ENCODE results near the gene CDK14. TPM values are rescaled to one million over a fixed set of nuclear protein-coding genes. Genes with fewer than 3 reads are reported as not detected.

Gene CDK14
- total RNA-seq, 1 experiment from 2014 or later = 9.3 TPM

- DNase-seq (ENCODE audit: low read depth) = peak; percentile 37
These were observed 492.0 kb downstream of the CDK14 start for GRCh38 chr7:91088156-91088555.

DNA sequence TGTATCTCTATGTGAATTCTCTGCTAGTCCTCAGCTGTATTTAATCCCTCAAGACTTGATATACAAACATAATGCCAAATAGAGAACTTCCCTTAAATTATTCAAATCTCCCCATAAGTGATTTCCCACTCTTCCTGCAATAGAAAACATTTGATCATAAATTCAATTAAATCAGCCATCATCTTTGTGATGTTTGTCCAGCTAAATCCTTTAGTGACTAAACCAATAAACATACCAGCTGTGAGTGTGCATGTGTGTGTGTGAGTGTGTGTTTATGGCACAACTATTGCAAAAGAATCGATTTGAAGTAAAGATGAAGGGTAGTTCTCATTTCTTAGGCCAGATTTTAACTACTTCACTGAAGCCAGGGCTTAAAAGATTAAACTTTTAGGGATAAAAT is 492.6 kb downstream of the CDK14 start:
- no peak for DNase-seq (ENCODE audit: low read depth)

DNA sequence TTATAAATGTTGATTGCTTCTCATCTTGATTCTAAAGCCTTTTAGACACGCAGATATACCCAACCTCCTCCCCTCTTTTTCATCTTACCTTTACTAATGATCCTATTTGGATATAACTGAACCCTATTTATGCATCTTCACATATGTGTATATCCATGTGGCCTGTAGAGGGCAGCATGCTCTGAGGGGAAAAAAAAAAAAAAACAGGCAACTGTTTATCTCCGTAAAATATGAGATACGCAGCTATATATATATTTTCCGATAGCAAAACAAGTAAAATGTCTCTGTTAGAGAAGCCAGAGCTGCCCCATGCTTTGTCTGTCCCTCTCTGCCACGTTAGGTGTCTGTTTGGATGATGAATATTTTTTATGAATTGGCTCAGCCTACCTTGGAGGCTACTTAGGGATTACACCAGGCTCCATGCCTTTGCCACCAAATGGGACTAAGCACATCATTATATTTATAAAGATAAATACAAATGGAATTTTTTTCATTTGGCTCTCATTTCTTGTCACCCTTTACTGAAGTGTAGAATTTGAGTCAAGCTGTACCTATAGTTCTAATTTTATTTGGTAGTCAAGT is 493.4 kb downstream of the CDK14 start:
- DNase-seq (ENCODE audit: low read depth) = peak; percentile 49

- no peak for DNase-seq (ENCODE audit: low read depth)
These were observed 494.6 kb downstream of the CDK14 start for GRCh38 chr7:91090684-91091083.

DNA sequence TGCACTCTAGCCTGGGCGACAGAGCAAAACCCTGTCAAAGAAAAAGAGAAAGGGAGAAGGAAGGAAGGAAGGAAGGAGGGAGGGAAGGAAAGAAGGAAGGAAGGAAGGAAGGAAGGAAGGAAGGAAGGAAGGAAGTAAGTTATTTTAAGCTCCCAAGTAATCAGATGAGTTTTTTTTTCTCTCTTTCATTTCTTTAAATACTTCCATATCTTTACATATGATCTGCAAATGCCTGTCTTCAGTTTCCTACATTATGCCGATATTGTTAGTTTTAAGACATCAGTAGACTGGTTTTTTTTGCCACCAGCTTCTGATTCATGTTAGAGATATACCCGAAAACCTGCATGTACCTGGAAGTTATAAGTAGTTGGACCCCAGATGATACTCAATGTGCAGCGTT is 495.5 kb downstream of the CDK14 start:
- DNase-seq (ENCODE audit: low read depth) = no peak

- no peak for DNase-seq (ENCODE audit: low read depth)
These were observed 497.1 kb downstream of the CDK14 start for GRCh38 chr7:91093181-91093580.

DNA sequence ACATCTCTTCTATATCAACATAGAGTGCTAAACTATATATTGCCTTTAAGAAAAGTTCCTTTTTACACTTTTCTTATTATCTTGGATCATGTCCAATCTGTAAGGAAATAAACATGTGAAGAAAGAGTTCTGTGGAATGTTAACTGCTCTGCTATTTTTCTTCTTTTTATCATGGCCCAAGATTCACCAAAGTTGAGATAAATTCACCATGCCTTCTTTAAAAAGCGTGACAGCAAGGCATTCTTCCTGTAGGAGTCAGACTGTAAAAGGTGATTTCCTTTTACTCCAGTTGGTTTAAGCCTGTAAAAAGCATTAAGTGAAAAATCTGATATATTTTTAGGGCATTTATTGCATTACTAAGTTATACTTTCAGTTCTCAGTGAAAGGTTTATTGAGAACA is 502.4 kb downstream of the CDK14 start:
- DNase-seq (ENCODE audit: low read depth) = peak; percentile 28

- no peak for DNase-seq (ENCODE audit: low read depth)
These were observed 507.2 kb downstream of the CDK14 start for GRCh38 chr7:91103363-91103762.

DNA sequence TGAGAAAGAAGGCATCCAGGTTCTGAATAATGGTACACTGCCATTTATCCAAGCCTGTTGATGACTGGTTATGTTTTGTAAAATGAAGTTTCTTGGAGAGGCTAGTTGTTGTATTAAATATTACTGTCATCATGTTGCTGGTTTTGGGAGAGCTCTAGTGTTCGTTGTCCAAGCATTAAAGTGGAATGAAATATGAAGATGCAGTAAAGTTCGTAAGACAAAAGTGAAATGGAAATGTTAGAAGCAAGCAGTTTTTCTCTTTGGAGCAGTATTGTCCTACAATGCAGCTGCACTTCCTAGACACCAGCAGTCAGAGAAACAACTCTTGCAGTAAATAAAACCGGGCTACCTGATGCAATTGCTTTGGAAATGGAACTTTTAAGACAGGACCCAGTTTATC is 511.3 kb downstream of the CDK14 start:
- no peak for DNase-seq (ENCODE audit: low read depth)

DNA sequence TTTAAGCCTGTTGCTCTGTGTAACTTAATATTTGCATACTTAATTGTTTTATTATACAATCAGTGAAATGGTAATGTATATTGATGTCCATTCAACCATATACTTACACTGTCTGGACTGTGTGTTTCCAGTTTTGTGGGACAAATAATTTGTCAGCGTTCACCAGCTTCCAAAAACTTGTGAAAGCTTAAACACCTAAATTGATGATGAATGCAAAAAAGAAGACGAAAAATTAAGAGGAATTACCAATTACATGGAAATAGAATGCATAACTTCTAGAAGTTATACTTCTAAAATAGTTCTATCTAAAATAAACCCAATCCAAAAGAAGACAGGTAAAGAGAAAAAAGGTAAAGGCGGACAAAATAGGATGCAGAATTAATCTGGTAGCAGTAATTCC is 513.1 kb downstream of the CDK14 start:
- no peak for DNase-seq (ENCODE audit: low read depth)

DNA sequence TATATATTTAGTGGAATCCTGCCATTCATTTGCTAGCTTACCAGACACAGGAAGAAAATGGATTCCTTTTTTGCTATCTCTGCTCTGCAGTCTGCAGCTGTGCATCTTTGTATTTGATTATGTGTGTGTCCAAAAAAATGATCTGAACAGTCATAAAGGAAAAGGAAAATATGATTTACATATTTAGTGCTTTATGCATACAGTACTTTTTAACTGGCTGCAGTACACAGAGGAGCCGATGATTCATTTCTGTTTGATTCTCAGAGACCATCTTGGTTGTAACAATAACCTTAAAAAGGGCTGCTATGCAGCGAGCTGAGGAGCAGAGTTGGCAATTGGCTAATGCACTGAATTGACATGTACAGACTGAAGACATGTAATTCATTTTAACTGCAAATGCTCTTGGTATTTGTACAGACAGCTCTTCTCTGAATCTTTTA is 516.8 kb downstream of the CDK14 start:
- no peak for DNase-seq (ENCODE audit: low read depth)

GRCh38 chr7:91114232-91114631 is 518.1 kb downstream of the CDK14 start:
- DNase-seq (ENCODE audit: low read depth) = no peak

DNA sequence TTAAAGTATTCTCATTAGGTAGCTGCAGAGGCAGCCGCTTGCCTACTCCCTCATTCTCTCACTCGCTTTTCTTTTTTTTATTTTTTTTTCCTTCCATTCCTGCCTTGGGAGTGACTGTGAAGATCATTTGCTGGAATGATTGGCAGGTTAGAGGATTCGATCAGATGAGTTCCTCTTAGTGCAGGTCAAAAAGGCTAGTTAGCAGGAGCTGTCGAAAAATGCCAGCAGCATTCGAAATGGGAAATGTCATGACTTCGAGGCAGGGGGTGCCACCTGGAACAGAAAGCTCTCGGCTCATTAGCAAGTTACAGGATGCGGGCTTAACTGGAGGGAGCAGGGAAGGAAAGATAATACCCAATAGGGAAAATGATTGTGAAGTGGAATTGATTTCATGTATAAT is 530.6 kb downstream of the CDK14 start:
- DNase-seq (ENCODE audit: low read depth) = no peak

DNA sequence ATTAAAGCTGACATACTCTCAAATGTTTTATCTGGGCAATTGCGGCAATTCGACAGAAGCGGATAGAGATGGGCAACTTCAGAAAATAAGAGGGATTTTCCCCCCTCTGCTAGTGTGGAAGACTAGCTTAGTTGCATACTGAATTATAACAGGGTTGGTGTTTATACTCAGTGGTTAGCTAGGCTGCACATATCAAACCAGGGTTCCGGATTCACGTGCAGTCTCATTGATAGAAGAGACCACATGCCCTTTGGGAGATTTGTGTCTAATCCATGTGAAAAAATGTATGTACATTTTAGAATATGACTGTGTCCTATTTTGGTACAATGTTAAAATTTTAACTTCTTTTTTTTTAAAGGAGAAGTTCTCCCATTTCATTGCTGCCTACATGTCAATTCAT is 531.2 kb downstream of the CDK14 start:
- no peak for DNase-seq (ENCODE audit: low read depth)

DNA sequence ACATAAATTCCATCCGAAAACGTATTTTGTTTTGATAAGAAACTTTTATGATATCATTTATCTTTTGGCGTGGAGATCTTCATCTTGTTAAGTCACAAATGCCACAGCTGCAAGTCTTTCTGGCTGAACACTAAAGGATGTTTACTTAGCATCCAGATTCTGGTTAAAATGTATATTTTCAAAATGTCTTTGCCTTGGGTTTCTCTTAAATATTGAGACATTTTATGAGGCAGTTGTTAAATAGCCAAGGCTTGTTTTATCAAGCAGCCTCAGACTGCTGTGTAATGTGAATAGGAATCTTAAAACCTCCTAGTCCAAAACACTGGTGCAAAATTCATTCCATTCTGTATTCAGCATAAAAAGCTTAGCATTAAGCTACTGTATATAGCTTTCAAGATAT is 531.8 kb downstream of the CDK14 start:
- no peak for DNase-seq (ENCODE audit: low read depth)

DNA sequence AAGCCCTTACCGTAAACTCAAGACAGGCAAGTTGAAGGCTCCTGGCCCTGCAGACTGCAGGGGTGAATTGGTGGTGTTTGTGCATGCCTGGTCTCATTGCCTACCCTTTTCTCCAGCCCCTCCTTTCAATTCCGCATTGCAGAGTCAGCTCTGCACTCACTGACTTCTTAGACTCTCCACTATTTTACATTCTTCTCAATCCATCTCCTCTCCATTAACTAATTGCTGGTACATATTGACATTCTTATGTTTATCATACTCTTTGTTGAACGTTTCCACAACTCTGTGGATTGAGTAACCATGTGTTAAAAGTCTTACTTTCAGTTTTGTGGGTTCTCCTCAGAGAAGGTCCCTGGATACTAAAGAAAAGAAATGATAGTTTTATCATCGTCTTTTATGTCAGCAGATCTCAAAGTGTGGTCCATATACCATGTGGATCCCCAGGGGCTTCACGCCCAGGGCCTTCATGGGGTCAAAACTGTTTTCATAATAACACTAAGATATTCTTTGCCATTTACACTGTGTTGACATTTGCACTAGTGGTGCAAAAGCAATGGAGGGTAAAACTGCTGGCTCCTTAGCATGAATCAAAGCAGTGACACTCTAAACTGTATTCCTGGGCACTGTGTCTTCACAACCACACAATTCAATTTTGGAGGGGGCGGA is 532.7 kb downstream of the CDK14 start:
- peak; percentile 2 for DNase-seq (ENCODE audit: low read depth)

DNA sequence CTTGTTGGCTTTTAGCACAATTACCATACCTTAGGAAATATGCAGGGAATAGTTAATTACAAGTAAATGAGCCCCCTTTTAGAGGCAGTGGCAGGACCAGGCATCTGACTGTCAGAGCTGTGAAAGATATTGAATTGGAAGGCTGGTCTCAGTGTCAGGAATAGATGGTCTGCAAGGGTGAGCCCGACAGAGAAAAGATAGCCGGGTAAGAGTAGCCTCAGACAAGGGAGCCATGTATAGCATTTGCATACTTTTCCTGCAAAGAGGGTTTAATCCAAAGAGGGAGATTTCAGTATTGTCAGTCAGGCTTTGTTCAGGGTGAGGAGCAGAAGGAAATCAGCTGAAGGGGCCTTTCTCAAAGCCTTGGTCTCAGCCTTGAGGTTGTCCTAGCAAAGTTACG is 539.2 kb downstream of the CDK14 start:
- DNase-seq (ENCODE audit: low read depth) = no peak

DNA sequence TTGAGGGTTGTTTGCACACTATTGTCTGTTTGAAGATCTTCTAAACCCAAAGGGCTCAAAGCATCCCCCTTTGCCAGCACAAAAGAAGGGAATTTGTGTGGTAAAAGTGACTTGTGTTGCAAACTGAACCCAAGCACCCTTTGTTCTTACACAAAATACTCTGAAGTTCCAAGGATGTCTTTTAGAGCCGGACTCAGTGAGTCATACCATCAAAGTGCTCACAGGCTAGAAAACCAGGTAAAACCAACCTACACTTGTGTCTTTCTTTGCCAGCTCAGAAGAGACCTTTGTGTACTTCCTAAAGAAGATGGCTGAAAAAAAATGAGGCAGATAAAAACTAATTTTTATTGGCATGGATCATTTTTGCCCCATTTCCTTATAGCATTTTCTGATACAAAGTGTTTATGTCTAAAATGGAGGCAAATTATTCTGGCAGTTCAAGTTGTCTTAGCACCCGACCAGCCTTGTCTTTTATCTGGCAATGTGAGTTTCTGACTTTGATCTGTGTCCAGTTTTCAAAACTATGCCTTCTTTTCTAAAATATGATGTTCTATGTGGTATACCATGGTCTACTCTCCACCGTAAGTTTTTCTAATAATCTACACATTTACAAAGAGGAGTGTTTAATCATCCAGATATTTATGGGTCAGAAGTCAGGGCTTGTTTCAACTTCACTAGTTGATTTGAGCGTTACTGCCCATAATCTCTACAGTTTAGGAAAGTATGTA is 539.7 kb downstream of the CDK14 start:
- DNase-seq (ENCODE audit: low read depth) = no peak

DNA sequence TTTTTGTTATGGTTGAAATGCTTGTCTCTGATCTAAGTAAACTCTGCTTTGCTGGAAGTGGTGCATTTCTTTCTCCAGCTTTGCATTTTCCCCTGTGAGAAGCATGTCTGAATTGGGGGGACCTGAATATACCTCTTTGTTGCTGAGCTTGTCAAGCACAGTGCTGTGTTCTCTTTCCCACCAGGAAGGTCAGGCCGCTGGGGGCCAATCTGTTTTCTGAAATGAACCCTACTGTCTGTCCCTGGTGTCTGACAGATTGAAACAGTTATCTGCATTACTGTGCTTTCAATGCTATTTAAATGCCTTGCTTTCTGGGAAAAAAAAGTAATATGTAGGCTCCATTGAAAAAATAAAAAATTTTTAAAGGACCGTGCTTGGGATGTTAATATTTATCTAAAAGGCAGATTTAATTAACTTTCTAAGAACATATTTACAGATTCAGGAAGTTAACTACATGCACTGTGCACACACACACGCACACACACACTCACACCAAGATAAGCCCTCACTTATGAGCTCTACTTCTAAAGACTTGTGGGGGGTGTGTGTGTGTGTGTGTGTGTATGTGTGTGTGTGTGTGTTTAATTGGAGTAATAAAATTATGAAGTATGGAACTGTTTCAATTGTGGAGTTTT is 541.1 kb downstream of the CDK14 start:
- DNase-seq (ENCODE audit: low read depth) = peak; percentile 2

GRCh38 chr7:91137788-91138368 is 541.8 kb downstream of the CDK14 start:
- no peak for DNase-seq (ENCODE audit: low read depth)

- DNase-seq (ENCODE audit: low read depth) = no peak
These were observed 544.2 kb downstream of the CDK14 start for GRCh38 chr7:91140286-91140685.

- DNase-seq (ENCODE audit: low read depth) = no peak
These were observed 544.9 kb downstream of the CDK14 start for GRCh38 chr7:91140982-91141381.
